Cardiac muscle cell (in vitro differentiated cells and primary cell): Measurements from ENCODE around the gene UGT2A2. TPM values are rescaled to one million over a fixed set of nuclear protein-coding genes. Genes with fewer than 3 reads are reported as not detected.

ENCODE experiments used
- DNase-seq, 2 donors: peaks; one replicate each; pipeline versions ENCODE4 v3.0.0 to v3.0.0-alpha.2; 2010 to 2017; ENCODE audit warnings: low read depth in 1 of 2, low spot score in 1 of 2
- H3K27ac ChIP-seq: fragments of 200-600 bp; sonication (generic); 2 replicates; pipeline ENCODE4 v1.5.1; 2016
- H3K27me3 ChIP-seq: fragments of 200-600 bp; sonication (generic); 2 replicates; pipeline ENCODE4 v1.6.0; 2016; ENCODE audit warnings: control low read depth
- H3K36me3 ChIP-seq: fragments of 200-600 bp; sonication (generic); 2 replicates; pipeline ENCODE4 v1.5.1; 2016; ENCODE audit warnings: control low read depth
- H3K4me1 ChIP-seq: fragments of 200-600 bp; sonication (generic); 2 replicates; pipeline ENCODE4 v1.8.1; 2017; ENCODE audit warnings: low read depth, mild to moderate bottlenecking, mixed run types
- H3K4me3 ChIP-seq: fragments of 200-600 bp; sonication (generic); 2 replicates; pipeline ENCODE4 v1.5.1; 2016; ENCODE audit warnings: mild to moderate bottlenecking
- H3K9me3 ChIP-seq: fragments of 200-600 bp; sonication (generic); 2 replicates; pipeline ENCODE4 v1.5.1; 2017; ENCODE audit warnings: low read depth, mild to moderate bottlenecking, control low read depth
- CTCF ChIP-seq: IDR thresholded peaks from 2 replicates; pipeline ENCODE4 v1.5.1; 2012; ENCODE audit warnings: low read depth, mild to moderate bottlenecking, low read length
- polyA plus RNA-seq: library from polyadenylated mRNA; unstranded; fragments of >200 nt; fragmentation: Nextera tagmentation; extraction: Ambion mirVana; gene quantifications from 2 replicates; pipeline ENCODE4 v1.2.1, GENCODE V29; 2016
- total RNA-seq: library from RNA; depleted of rRNA; stranded (reverse); fragments of >200 nt; gene quantifications from 2 replicates; pipeline ENCODE4 v1.2.3, GENCODE V29; 2016

UGT2A2 gene
- total and polyA plus RNA-seq, 2 experiments from 2014 or later = not detected

GRCh38 chr4:69656653-69657158 lies 17.3 kb upstream of the UGT2A2 start:
- no peak for DNase-seq

GRCh38 chr4:69653147-69653546 lies 13.7 kb upstream of the UGT2A2 start, which contains the start of gene UGT2A1:
Gene UGT2A1 (minus strand): TSS chr4:69653247. CDS start chr4:69647644, 5,603 bp downstream.
- Histone ChIP-seq H3K27ac (no peak within 1 kb of the TSS), H3K9me3 (no peaks in the 10 kb centered on the region), H3K36me3 (no peaks in the 10 kb centered on the region), H3K4me3 (no peak within 1 kb of the TSS), H3K4me1 (peaks cover 9% of the 10 kb centered on the region), H3K27me3 (no peaks in the 10 kb centered on the region)
- no peak for TF ChIP-seq CTCF
- no peak for DNase-seq

More at GRCh38 chr4:69656653-69657158, 17.3 kb upstream of the UGT2A2 start:
- no peaks in the 10 kb centered on the region for H3K27me3 ChIP-seq
- no peak for TF ChIP-seq CTCF
- H3K9me3 ChIP-seq = no peaks in the 10 kb centered on the region
- no peaks in the 10 kb centered on the region for H3K36me3 ChIP-seq
- H3K27ac ChIP-seq = no peak overlapping the region
- no peak overlapping the region for H3K4me3 ChIP-seq
- H3K4me1 ChIP-seq = no peaks in the 10 kb centered on the region

- H3K4me3 ChIP-seq = no peak overlapping the region
- H3K36me3 ChIP-seq = no peaks in the 10 kb centered on the region
- H3K27me3 ChIP-seq = no peaks in the 10 kb centered on the region
- no peak overlapping the region for H3K27ac ChIP-seq
- no peaks in the 10 kb centered on the region for H3K9me3 ChIP-seq
- no peak for DNase-seq
- TF ChIP-seq CTCF = no peak
- H3K4me1 ChIP-seq = peaks cover 9% of the 10 kb centered on the region
These were observed 11.4 kb upstream of the UGT2A2 start for GRCh38 chr4:69650872-69651271.

GRCh38 chr4:69649629-69650028 lies 10.2 kb upstream of the UGT2A2 start:
- Histone ChIP-seq H3K27ac (peak overlapping the region; percentile 0), H3K9me3 (no peaks in the 10 kb centered on the region), H3K4me1 (peaks cover 9% of the 10 kb centered on the region), H3K36me3 (no peaks in the 10 kb centered on the region), H3K27me3 (no peaks in the 10 kb centered on the region), H3K4me3 (no peak overlapping the region)
- peak in 1 of 2 donors; percentile 9 for DNase-seq
- no peak for TF ChIP-seq CTCF

GRCh38 chr4:69649207-69649606 lies 9.8 kb upstream of the UGT2A2 start:
- Histone ChIP-seq H3K27ac (peak overlapping the region; percentile 0), H3K4me3 (no peak overlapping the region), H3K36me3 (no peaks in the 10 kb centered on the region), H3K4me1 (peaks cover 9% of the 10 kb centered on the region), H3K9me3 (no peaks in the 10 kb centered on the region), H3K27me3 (no peaks in the 10 kb centered on the region)
- no peak for TF ChIP-seq CTCF
- DNase-seq = no peak
